GM12873 (cell line): ENCODE results near the gene BACH2.

Experiments
- CTCF ChIP-seq: IDR thresholded peaks from 2 replicates; pipeline ENCODE4 v1.5.1; 2012; ENCODE audit warnings: low read depth, mild to moderate bottlenecking, moderate library complexity, low read length, control low read depth; ENCODE audit not compliant: insufficient read depth; ENCODE audit errors: missing control alignments

BACH2 gene

GRCh38 chr6:90271831-90272230, 24.8 kb downstream of the BACH2 start:
- TF ChIP-seq CTCF: no peak

DNA sequence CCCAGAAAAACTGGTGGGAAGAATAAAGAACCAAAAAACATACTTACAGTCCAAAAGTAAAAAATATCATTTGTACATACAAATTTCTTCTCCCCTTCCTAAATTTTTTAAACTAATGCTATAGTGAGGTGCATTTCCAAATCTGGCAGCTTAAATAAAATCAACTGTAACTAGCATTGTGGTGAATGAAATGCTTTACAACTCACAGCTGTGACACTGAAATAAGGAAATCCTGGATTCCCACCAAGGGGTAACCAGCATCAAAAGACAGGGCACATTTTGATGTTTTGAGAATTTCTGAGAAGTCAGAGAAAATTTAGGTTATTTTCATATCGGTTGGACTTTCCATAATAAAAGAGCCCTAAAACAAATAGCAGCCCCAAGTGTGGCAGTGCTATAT, 27.3 kb downstream of the BACH2 start:
- TF ChIP-seq CTCF: no peak

GRCh38 chr6:90268178-90268577, 28.5 kb downstream of the BACH2 start:
- TF ChIP-seq CTCF: no peak

GRCh38 chr6:90266905-90267621, 29.6 kb downstream of the BACH2 start:
- no peak for TF ChIP-seq CTCF

DNA sequence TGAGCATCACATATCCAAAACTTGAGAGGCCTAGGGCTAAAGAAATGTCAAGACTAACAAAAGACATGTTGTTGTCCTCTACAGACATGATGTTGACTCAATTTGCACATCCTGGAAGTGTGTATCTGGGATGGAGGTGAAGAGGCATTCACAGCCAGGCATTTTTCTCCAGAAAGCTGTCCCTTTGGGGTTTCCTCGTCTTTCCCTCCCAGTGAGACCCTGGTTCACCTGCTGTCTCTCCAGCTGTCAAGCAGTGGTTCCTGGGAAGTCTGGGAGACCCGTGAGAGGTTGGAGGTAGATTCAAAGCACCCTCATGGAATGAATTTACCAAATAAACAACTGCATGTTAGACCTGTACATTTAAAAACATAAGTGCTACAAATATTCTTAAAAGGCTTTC, 32.1 kb downstream of the BACH2 start:
- no peak for TF ChIP-seq CTCF

GRCh38 chr6:90263633-90264032, 33.0 kb downstream of the BACH2 start:
- no peak for TF ChIP-seq CTCF

GRCh38 chr6:90261801-90262200, 34.8 kb downstream of the BACH2 start:
- no peak for TF ChIP-seq CTCF

- no peak for TF ChIP-seq CTCF
Measured at GRCh38 chr6:90257486-90257738, 39.2 kb downstream of the BACH2 start.
